Gastroesophageal sphincter (tissue), 4 donors: ENCODE measurements around the gene LETM1. TPM values are rescaled to one million over a fixed set of nuclear protein-coding genes. Genes with fewer than 3 reads are reported as not detected.
"Not testable (repeated sequence)": the region's sequence is repeated elsewhere in the genome, so short reads cannot be mapped to it uniquely, and the experiment has no call there.

Source experiments
- ATAC-seq: fragments of 150-250 bp; one replicate; pipeline ENCODE4 v1.9.1; 2016; ENCODE audit warnings: mild to moderate bottlenecking, moderate library complexity
- H3K27ac ChIP-seq, 4 donors: fragments of 200-600 bp; sonication (generic) in 3 of 4; 1 replicate in 3 of 4; 2 replicates in 1 of 4; pipeline ENCODE4 v1.5.1; 2016 to 2019
- H3K27me3 ChIP-seq: fragments of 200-600 bp; sonication (generic); one replicate; pipeline ENCODE4 v1.5.1; 2019
- H3K36me3 ChIP-seq, 2 donors: fragments of 200-600 bp; sonication (generic); one replicate each; pipeline ENCODE4 v1.5.1; 2019; ENCODE audit warnings: control low read depth in 1 of 2
- H3K4me1 ChIP-seq, 3 donors: fragments of 200-600 bp; sonication (generic); 1 replicate in 2 of 3; 2 replicates in 1 of 3; pipeline ENCODE4 v1.5.1; 2016 to 2019; ENCODE audit warnings: control low read depth in 2 of 3
- H3K4me3 ChIP-seq, 2 donors: fragments of 200-600 bp; sonication (generic); one replicate each; pipeline ENCODE4 v1.5.1; 2019; ENCODE audit warnings: mild to moderate bottlenecking in 1 of 2, moderate library complexity in 1 of 2
- H3K9me3 ChIP-seq, 3 donors: fragments of 200-600 bp; sonication (generic); one replicate each; pipeline ENCODE4 v1.5.1; 2017 to 2019; ENCODE audit warnings: control low read depth in 2 of 3
- CTCF ChIP-seq, 4 experiments: fragments of 200-600 bp in 2 of 4; fragments of 450-650 bp in 2 of 4; sonication (generic) in 1 of 4; IDR thresholded peaks; one replicate each; pipeline ENCODE4 v1.5.1; 2017 to 2019; ENCODE audit warnings: antibody characterized with exemption in 4 of 4, mild to moderate bottlenecking in 2 of 4, moderate library complexity in 2 of 4
- EP300 ChIP-seq: sonication (generic); formaldehyde crosslinking; IDR thresholded peaks from one replicate; pipeline ENCODE4 v1.6.1; 2017; ENCODE audit warnings: antibody characterized with exemption, mild to moderate bottlenecking
- POLR2A ChIP-seq, 2 donors: fragments of 450-650 bp; IDR thresholded peaks; one replicate each; pipeline ENCODE4 v1.6.1; 2017; ENCODE audit warnings: antibody characterized with exemption in 2 of 2, mild to moderate bottlenecking in 2 of 2, moderate library complexity in 1 of 2
- POLR2AphosphoS5 ChIP-seq: sonication (generic); formaldehyde crosslinking; IDR thresholded peaks from one replicate; pipeline ENCODE4 v1.6.1; 2017; ENCODE audit warnings: antibody characterized with exemption
- WGBS, 2 donors: methylation state at CpG; one replicate each; pipeline ENCODE4 v1.1.5; 2018; ENCODE audit warnings: low coverage in 1 of 2; 5-methylcytosine and 5-hydroxymethylcytosine counted together
- total RNA-seq, 4 donors: library from RNA; depleted of rRNA; stranded (reverse); fragments of >200 nt; gene quantifications; one replicate each; pipeline ENCODE4 v1.1.0, GENCODE V29; 2016

Gene LETM1
- total RNA-seq, 4 donors from 2014 or later = 24.0 to 29.2 (median 26.9) TPM

- 90% methylated on average over 6 of the region's 10 CpGs; no CpG with 5 or more reads in 1 of the 2 donors for WGBS, 2 donors
- no peak for TF ChIP-seq POLR2AphosphoS5
- no peak for TF ChIP-seq CTCF (IDR thresholded peaks at IDR 0.05)
- TF ChIP-seq EP300 = no peak
- no peak for TF ChIP-seq POLR2A (IDR thresholded peaks at IDR 0.05)
- peaks cover 0 to 38% of the 10 kb centered on the region in 2 donors for H3K36me3 ChIP-seq
- no peak overlapping the region for H3K27ac ChIP-seq
- no peaks in the 10 kb centered on the region for H3K9me3 ChIP-seq
- H3K4me3 ChIP-seq = no peak overlapping the region
- H3K27me3 ChIP-seq = no peaks in the 10 kb centered on the region
- peaks cover 0 to 45% (median 8%) of the 10 kb centered on the region in 3 donors for H3K4me1 ChIP-seq
- no peak for ATAC-seq
These were observed 5.7 kb downstream of the LETM1 start for GRCh38 chr4:1850276-1850675.

GRCh38 chr4:1846580-1846979 is 9.4 kb downstream of the LETM1 start:
- WGBS, 2 donors = 83 to 85% methylated on average over 2 of the region's 2 CpGs
- no peak overlapping the region for H3K27ac ChIP-seq
- ATAC-seq = no peak
- H3K27me3 ChIP-seq = no peaks in the 10 kb centered on the region
- no peaks in the 10 kb centered on the region for H3K9me3 ChIP-seq
- H3K4me3 ChIP-seq = no peak overlapping the region
- TF ChIP-seq CTCF (IDR thresholded peaks at IDR 0.05) = no peak
- TF ChIP-seq EP300 = no peak
- TF ChIP-seq POLR2AphosphoS5 = no peak
- TF ChIP-seq POLR2A (IDR thresholded peaks at IDR 0.05) = no peak
- H3K4me1 ChIP-seq = peaks cover 0 to 35% (median 0%) of the 10 kb centered on the region in 3 donors
- H3K36me3 ChIP-seq = peaks cover 0 to 75% of the 10 kb centered on the region in 2 donors

GRCh38 chr4:1844618-1845017 is 11.3 kb downstream of the LETM1 start:
- 88% methylated on average over 4 to 6 of the region's 10 CpGs for WGBS, 2 donors
- Histone ChIP-seq H3K36me3 (peaks cover 0 to 94% of the 10 kb centered on the region in 2 donors), H3K4me1 (peaks cover 0 to 27% (median 0%) of the 10 kb centered on the region in 3 donors)
- ATAC-seq, H3K9me3 ChIP-seq, H3K27ac ChIP-seq, H3K4me3 ChIP-seq, H3K27me3 ChIP-seq: not testable (repeated sequence)

GRCh38 chr4:1843852-1844251 is 12.1 kb downstream of the LETM1 start:
- 40 to 54% methylated on average over 4 to 8 of the region's 10 CpGs for WGBS, 2 donors
- no peaks in the 10 kb centered on the region for H3K9me3 ChIP-seq
- peaks cover 0 to 98% of the 10 kb centered on the region in 2 donors for H3K36me3 ChIP-seq
- no peak for TF ChIP-seq POLR2AphosphoS5
- no peak for TF ChIP-seq EP300
- TF ChIP-seq POLR2A (IDR thresholded peaks at IDR 0.05) = no peak
- TF ChIP-seq CTCF (IDR thresholded peaks at IDR 0.05) = no peak
- peak; percentile 53 for ATAC-seq
- no peak overlapping the region for H3K4me3 ChIP-seq
- H3K4me1 ChIP-seq = peaks cover 0 to 27% (median 0%) of the 10 kb centered on the region in 3 donors
- no peak overlapping the region for H3K27ac ChIP-seq
- no peaks in the 10 kb centered on the region for H3K27me3 ChIP-seq

GRCh38 chr4:1842993-1843448 is 12.9 kb downstream of the LETM1 start:
- TF ChIP-seq CTCF (IDR thresholded peaks at IDR 0.05) (no peak), POLR2A (IDR thresholded peaks at IDR 0.05) (no peak), POLR2AphosphoS5 (no peak), EP300 (no peak)
- Histone ChIP-seq H3K4me3 (no peak overlapping the region), H3K4me1 (peaks cover 0 to 27% (median 0%) of the 10 kb centered on the region in 3 donors), H3K27ac (no peak overlapping the region), H3K9me3 (no peaks in the 10 kb centered on the region), H3K27me3 (no peaks in the 10 kb centered on the region), H3K36me3 (peaks cover 0 to 98% of the 10 kb centered on the region in 2 donors)
- WGBS, 2 donors = 47 to 67% methylated on average over 8 to 10 of the region's 17 CpGs
- no peak for ATAC-seq
